GM18508 (cell line): Measurements from ENCODE around the gene TNFRSF13B.
"Not testable (repeated sequence)": the region's sequence is repeated elsewhere in the genome, so short reads cannot be mapped to it uniquely, and the experiment has no call there.

Experiments used
- ATAC-seq: cut with Tn5 transposase; IDR thresholded peaks from one replicate; pipeline ENCODE4 v1.9.1; 2021; ENCODE audit warnings: moderate number of reproducible peaks; ENCODE audit not compliant: insufficient read depth, unreplicated experiment

TNFRSF13B gene

DNA sequence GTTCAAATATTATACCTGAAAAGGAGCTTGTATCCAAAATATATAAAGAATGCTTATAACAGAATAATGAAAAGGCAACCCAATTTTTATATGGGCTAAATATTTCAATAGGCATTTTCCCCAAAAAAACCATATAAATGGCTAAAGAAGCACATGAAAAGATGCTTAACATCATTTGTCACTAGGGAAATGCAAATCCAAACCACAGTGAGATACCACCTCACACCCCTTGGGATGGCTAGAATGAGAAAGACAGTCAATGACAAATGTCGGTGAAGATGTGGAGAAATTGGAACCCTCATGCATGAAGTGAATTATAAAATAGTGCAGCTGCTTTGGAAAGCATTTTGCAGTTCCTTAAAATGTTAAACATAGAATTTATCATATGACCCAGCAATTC lies 3.1 kb downstream of the TNFRSF13B start:
- no peak for ATAC-seq

DNA sequence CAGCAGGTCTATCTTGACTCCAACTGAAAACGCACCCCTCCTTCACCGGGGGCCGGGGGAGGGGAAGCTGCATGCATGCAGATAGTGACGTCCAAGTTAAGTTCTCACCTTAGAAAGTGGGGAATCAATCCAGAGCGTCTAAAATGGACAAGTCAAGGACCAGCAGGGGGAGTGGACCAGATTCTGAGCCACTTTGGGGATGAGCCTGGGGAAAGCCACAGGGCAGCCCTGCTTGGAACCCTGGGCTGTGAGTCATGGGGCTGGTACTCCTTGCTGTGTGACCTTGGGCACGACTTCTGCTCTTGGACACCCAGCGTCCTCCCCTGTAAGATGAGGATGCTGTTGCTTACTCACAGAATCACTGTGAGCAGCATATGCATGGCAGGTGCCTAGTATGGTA lies 9.1 kb downstream of the TNFRSF13B start:
- no peak for ATAC-seq

DNA sequence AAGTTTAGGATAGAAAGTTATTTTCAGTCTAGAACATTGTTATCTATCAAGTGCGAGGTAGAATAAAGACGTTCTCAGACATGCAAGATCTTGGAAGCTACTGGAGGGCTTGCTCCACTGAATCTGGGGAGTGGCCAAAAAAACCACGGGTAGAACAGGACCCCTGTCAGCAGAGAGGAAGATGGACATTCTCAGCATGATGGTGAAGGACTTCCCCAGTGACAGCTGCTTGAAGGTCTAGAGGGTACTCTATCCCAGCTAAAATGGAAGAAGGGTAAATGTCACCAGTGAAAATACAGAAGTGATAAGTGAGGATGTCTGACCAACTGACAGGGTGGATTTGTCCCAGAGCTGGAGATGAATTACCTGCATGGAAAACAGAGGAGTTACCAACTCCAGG lies 10.1 kb downstream of the TNFRSF13B start:
- ATAC-seq: no peak

DNA sequence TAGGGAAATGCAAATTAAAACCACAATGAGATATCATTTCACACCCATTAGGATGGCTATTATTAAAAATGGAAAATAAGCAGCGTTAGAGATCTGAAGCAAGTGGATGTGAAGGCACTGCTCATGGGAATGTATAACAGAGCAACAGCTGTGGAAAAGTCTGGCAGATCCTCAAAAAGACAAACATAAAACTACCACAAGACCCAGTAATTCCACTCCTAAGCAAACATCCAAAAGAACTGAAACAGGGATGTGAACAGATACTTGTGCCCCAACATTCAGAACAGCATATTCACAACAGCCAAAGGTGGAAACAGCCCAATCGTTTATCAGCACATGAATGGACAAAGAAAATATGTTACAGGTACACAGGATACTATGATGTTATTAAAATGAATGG lies 10.9 kb downstream of the TNFRSF13B start:
- not testable (repeated sequence) for ATAC-seq

DNA sequence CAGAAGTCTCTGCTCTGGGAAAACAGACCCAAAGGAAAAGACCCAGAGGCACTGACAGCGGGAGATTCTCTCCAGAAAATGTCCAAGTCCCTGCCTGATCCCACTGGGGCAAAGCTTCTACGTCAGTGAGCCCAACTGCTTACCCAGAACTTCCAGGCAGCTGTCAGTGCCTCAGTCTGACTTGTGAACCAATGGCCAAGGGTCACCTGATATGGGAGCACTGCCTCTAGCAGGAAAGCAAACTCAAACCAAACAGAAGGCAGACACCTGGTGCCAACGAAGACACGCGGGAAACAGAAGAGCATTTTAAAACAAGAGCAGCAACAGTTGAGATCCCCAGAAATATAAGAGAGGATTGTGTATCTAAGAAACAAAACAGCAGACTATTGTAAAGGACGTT lies 16.9 kb downstream of the TNFRSF13B start:
- not testable (repeated sequence) for ATAC-seq

DNA sequence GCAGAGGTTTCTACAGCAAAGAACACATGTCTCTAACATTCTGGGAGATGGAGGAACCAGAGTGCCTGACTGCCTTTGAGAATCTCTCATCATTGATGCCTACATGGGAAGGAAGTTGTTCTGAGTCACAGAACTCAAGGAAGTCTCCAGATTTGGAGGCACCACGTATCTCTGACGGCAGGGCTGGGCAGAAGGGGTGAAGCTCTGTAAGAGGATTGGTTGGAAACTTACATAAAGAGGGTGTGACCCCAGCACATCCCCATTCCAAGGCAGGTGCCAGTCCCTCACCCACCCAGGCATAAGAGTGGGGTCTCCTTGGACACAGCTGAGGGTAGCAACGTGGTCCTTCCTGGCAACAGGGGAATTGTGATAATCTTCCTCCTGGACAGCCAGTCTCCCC lies 17.4 kb downstream of the TNFRSF13B start:
- no peak for ATAC-seq

DNA sequence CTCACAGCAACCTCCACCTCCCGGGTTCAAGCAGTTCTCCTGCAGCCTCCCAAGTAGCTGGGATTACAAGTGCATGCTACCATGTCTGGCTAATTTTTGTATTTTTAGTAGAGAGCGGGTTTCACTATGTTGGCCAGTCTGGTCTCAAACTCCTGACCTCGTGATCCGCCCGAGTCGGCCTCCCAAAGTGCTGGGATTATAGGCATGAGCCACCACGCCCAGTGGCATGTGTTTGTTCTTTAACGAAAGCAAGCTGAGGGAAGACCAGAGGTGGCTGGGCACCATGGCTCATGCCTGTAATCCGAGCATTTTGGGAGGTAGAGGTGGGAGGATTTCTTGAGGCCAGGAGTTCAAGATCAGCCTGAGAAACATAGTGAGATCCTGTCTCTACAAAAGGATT lies 18.1 kb downstream of the TNFRSF13B start:
- no peak for ATAC-seq

DNA sequence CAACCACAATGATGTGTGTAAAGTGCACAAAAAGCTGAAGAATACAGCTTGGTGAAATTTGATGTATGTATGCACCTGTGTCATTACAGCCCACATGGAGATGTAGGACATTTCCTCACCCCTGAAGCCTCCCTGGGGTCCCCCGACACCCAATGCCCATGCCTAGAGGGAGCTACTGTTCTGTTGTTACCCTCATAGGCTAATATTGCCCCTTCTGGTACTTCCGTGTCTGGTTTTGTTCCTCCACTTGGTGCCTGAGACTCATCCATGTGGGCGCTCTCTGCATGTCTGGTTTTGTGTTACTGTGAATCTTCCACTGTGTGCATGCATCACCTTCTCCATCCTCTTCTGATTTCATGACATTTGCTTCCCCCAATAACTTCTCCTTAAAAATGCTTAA lies 18.6 kb downstream of the TNFRSF13B start:
- ATAC-seq: no peak

DNA sequence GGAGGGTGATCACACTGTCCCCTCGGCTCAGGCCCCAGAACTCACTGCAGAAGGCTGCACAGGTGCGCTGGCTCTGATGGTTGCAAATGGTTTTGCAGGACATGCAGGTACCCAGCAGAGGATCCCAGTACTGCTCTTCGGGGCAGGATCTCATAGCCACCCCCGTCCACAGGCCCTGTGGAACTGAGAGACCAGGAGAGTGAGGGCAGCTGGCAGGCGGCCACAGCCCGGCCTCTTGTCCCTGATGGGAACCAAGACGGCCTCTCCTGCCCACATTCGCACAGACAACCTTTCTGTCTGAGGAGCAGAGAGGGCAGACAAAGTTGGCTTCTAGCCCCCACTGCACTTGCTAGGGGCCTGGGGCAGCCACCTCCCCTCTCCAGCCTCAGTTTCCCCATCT lies 19.5 kb downstream of the TNFRSF13B start:
- no peak for ATAC-seq

DNA sequence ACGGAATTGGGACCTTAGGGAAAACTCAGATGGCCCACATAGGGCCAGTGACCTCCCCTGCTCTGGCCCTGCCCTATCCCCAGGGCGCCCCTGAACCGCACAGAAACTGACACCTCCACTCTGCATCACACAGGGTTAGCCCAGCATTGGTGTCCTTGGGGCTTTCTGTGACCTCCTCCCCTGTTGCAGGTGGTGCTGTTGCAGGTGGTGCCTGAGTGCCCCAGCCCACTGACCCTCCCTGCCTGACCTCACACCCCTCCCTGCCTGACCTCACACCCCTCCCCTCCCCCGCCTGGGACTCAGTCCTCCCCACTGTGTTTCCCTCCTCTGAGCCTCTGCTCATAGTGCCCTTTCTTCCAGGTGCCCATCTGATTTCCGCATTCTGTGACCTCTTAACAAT lies 21.4 kb downstream of the TNFRSF13B start:
- no peak for ATAC-seq

DNA sequence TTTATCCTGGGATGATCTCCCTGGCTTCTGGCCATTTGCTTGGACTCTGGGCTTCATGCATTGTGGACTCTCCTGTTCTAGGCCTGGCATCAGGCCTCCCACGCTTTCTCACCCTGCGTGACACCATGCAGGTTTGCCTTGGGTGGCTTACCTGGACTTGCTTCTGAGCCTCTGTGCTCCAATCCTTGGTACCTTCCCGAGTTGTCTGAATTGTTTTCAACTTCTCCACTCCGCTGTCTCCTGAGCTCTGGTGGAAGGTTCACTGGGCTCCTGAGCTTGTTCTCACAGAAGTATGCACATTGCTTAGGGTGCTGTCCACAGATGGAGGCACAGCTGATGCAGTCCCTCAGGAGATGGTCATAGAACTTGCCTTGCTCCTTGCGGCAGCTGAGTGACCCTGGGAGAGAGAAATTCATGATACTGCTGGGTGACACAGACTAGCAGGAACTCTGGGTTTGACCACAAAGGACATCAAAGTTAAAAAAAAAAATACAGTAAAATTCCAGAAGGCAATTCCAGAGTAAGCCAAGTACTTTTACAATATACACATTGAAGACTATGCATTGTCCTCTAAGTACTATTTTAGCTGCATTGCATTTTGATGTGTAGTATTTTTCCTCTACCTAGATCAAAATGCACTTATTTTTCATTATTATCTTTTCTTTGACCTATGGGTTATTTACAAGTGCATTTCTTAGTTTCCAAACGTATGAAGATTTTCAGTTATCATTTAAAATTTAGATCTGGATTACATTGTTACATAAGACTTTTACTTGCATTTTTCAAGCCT lies 23.1 kb downstream of the TNFRSF13B start:
- no peak for ATAC-seq

DNA sequence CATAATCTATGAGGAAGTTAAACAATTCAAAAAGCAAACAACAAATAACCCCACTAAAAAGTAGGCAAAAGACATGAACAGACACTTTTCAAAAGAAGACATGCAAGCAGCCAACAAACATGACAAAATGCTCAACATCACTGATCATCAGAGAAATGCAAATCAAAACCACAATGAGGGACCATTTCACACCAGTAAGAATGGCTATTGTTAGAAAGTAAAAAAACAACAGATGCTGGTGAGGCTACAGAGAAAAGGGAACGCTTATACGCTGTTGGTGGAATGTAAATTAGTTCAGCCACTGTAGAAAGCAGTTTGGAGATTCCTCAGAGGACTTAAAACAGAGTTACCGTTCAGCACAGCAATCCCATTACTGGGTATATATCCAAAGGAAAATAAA lies 24.4 kb downstream of the TNFRSF13B start:
- no peak for ATAC-seq

DNA sequence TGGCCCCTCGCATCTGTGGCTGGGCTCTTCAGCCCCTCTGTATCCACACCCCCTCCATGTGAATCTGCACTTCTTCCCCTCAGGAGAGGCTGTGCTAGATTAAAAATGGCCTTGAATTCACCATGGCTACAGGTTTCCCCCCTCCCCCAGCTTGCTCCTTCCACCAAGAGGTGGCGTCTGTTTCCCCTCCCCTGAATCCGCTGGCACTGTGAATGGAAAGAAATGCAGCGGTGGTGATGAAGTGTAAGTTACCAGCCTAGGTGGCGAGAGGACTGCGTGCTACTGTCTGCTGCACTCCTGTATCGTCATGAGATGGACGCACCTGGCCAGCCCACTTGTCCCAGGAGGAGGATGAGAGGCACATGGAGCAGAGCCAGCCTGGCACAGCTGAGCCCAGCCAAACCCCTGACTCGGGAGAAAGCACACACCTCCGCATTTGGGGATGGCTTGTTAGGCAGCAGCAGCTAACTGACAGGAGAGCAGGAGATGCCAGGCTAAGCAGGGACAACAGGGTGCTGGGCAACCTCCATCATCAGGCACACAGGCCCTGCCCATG lies 26.2 kb downstream of the TNFRSF13B start:
- no peak for ATAC-seq

DNA sequence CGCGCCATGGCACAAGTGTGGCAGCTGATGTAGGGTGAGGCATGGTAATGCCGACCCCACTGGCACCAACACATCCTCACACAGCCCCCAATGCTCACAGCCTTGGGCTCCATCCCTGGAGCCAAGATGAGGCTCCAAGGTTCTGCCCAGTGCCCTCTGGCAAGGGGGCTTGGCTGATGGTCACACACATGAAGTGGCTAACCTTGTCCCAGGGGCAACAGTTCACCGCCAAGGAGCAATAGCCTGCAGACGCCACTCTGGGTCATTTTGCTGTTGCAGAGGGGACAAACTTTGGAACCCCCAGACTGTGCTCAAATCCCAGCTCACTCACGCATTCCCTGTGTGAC lies 26.8 kb downstream of the TNFRSF13B start:
- ATAC-seq: no peak

DNA sequence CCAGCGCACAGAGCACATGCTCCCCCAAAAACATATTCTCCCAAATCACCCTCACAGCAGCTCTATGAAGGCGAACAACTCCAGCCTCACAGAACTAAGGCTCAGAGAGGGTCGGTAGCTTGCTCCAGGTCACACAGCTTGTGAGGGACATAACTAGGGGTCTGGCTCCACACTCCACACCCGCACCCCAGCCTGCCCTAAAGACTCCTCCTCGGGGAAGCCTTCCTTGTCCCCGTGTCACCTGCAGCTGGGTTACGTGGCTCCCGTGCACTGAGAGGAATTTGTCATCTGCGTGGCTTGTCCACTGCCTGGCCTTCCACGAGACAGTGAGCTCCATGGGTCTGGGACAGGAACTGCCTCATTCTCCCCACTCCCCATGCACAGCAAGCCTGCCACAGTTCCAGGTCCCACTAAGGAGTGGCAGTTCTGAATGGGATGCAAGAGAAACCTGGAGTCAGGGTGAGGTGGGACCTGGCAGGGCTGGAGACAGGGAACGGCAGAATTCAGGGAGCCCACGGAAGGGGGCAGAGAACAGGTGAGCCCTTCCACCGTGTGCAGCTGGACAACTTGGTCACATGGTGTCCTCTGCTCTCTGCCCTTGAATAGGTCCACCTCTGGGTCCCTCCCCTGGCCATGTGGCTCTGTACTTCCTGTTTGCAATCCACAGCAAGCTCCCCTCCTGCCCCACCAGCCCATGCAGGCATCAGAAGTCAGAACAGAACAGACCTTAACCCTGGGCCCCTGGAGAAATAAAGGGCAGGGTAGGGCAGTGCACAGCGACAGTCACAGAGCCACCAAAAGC lies 27.4 kb downstream of the TNFRSF13B start:
- ATAC-seq: no peak

DNA sequence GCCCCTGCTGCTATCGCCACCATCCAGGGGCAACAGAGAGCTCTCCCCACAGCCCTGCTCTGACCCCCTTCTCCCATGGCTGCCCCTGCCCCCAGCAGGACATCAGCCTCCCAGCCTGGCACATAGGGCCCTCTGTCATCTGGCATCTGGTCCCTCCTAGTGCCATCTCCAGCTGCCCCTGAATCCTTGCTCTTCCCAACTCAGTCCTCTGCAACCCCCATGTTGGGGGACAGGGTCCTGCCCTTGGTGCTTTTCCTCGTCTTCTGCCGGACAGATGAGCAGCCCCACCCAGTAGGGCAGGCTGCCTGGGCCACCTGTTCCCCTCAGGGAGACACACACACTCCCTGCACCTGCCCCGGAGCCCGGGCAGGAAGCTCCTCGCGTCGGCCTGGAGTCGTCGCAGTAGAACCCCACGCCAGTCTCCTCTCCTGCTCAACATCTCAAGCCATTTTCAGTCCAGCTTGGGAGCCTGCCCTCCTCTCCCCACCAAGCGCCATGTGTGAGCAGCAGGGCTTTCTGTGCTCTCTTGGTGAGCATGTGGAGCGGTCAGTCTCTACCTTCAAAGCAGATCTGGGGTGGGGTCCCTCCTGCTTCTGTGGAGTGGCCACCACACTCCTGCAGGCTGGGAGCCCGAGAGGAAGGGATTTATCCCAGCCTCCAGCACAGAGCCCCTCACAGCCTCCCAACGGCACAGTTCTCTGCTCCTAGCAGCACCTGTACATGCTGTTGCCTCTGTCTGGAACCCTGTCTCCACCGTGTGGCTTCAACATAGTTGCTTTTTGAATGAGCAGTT lies 28.2 kb downstream of the TNFRSF13B start:
- ATAC-seq: no peak

DNA sequence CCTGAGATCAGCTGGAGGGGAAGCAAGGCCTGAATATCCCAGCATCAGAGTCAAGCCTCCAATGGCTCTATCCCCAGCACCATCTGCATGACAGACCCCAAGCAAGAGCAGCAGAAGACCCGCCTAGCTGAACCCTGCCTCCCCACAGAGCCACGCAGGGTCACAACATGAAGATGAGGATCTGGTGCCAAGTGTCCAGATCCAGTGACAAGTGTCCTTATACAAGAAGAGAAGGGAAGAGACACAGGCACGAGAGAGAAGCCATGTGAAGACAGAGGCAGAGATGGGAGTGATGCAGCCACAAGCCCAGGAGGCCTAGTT lies 28.9 kb downstream of the TNFRSF13B start:
- no peak for ATAC-seq

DNA sequence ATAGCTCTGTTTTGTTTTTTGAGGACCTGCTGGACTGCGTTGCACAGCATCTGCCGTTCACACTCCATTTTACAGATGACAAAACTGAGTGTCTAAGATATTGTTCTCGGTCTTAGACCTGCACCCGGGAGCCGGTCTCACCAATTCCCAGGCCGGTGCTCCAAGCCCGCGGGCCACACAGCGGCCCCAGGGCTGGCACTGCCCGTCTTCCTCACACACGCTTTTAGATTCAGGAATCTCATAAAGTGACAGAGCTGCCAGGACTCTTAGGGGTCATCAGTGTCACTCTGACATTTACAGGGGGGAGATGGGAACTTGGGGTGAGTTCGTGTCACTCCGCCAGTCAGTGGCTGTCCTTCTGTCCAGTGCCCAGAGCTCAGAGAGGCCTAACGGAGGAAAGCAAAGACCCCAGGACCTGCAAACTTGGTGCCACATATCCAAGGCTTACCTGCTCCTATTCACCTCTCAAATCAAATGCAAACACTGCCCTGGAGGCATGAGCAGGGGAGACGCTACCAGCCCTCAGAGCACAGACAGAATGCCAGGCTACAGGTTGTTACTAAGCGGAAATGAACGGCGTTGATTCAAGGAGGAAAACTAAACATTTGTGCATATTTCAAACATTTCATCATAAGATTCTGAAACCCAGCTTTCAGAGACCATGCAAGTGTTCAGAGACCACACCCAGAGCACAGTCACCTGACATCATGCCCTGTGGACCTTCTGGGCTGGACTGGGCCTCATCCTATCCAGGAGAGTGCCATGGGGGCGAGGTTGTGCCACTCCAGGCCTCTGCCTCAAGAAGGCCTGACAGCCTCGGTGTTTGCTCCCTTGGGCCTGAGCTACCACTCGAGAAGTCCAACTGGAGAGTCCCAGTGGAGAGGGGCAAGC lies 29.5 kb downstream of the TNFRSF13B start:
- ATAC-seq: no peak

DNA sequence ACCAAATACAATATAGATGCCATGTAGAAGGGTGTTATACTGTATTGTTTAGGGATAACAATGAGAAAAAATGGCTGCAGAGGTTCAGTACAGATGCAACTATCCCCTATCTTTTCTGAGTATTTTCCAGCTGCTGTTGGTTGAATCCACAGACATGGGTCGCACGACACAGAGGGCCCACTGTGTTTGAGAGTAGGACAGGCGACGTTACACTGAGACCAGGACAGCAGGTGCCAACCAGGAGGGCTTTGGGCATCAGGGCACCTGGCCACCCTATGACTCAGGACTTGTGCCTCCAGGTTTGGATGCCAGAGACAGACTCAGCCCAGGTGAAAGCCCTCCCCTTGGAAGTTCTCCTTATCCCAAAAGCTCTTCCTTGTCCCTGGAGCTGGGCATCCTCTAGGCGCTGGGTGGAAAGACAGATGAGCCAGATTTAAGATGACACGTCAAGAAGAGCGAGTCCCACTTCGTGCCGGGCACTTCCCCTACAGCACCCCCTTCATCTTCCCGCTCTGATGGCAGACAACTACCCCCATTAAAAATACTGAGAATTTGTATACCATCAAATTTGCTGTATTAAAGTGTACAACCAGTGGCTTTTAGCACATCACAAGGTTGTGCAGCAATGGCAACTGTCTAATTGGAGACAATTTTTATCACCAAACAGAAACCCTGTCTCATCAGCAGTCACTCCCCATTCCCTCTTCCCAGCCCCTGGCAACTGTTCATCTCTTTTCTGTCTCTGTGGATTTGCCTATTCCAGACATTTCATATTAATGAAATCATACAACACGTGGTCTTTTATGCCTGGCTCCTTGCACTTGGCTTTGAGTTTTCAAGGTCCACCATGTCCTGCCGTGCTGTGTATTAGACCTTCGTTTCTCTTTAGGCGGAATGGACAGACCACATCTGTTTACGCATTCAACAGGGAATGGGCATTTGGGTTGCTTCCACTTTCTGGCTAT lies 30.6 kb downstream of the TNFRSF13B start:
- no peak for ATAC-seq
